Bronchial epithelial cell (primary cell): ENCODE measurements around the gene SCFD2. TPM values are rescaled to one million over a fixed set of nuclear protein-coding genes. Genes with fewer than 3 reads are reported as not detected.

Experiments
- DNase-seq: peaks from one replicate; pipeline ENCODE4 v3.0.0-alpha.2; 2010; ENCODE audit warnings: low read depth
- FAIRE-seq: peaks from 2 replicates; lab custom pipeline; 2011; peaks lifted over from hg19 to GRCh38; lab: Jason Lieb, UNC
- H3K27me3 ChIP-seq: 2 replicates; pipeline ENCODE4 v1.5.1; 2011; ENCODE audit warnings: low read length; ENCODE audit not compliant: control insufficient read depth, insufficient read depth
- H3K36me3 ChIP-seq: 2 replicates; pipeline ENCODE4 v1.5.1; 2011; ENCODE audit warnings: low read length; ENCODE audit not compliant: control insufficient read depth, insufficient read depth
- H3K4me3 ChIP-seq: 2 replicates; pipeline ENCODE4 v1.5.1; 2011; ENCODE audit warnings: mild to moderate bottlenecking, low read depth, low read length, control low read depth
- CTCF ChIP-seq: IDR thresholded peaks from 2 replicates; pipeline ENCODE4 v1.5.1; 2011; ENCODE audit warnings: mild to moderate bottlenecking, moderate library complexity, low read length, control low read depth, inconsistent platforms; ENCODE audit not compliant: insufficient read depth, severe bottlenecking
- total RNA-seq: library from RNA; depleted of rRNA; stranded (reverse); fragments of >200 nt; gene quantifications from 2 replicates; pipeline ENCODE4 v1.2.1, GENCODE V29; 2014

The SCFD2 gene
- total RNA-seq, 1 donor from 2014 or later: 21.9 TPM

DNA sequence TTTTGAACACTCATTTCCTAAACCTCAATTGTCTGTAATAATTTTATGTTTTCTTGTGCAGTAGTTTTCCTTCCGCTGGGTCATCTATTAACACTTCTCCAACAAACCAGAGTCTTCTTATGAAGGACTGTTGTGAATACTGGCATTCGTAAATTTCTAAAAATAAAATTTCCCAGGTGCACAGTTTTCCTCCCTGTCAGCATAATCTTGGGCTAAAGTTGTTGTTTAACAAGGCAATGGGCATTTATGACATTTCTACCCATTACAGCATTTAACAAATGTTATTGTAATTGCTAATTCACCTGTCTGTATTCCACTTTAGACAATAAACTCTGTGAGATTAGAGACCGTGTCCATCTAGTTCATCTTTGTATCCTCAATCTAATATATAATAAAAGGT is 1.2 kb downstream of the SCFD2 start:
- Histone ChIP-seq H3K4me3 (peak overlapping the region; percentile 83), H3K27me3 (no peaks in the 10 kb centered on the region), H3K36me3 (no peaks in the 10 kb centered on the region)
- TF ChIP-seq CTCF: no peak
- DNase-seq: no peak
- FAIRE-seq: no peak

- Histone ChIP-seq H3K27me3 (no peaks in the 10 kb centered on the region), H3K4me3 (no peak overlapping the region), H3K36me3 (no peaks in the 10 kb centered on the region)
- DNase-seq (no peak), FAIRE-seq (no peak)
- TF ChIP-seq CTCF: no peak
Measured at GRCh38 chr4:53362093-53362492, 3.8 kb downstream of the SCFD2 start.

- Histone ChIP-seq H3K27me3 (no peaks in the 10 kb centered on the region), H3K36me3 (no peaks in the 10 kb centered on the region), H3K4me3 (no peak overlapping the region)
- no peak for TF ChIP-seq CTCF
- DNase-seq (no peak), FAIRE-seq (no peak)
Measured at GRCh38 chr4:53361451-53361850, 4.4 kb downstream of the SCFD2 start.

DNA sequence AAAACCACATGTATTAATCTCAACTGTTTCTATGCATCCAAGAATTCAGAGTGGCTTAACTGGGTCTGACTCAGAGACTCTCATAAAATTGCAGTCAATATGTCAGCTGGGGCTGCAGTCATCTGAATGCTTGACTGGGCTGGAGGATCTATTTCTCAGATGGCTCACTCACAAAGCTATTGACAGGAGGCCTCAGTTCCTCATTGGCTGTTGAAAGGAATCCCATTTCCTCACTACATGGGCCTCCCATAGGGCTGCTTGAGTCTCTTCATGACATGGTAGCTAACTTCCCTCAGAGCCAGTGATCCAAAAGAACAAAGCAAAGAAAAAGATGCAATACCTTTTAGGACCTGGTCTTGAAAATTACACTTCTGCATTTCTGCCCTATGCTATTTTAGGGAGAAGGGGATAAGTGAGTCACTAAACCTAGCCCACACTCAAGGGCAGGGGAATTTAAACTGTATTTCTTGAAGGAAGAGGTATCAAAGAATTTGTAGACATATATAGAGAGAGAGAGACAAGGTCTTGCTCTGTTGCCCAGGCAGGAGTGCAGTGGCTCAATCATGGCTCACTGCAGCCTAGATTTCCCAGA is 9.8 kb downstream of the SCFD2 start:
- Histone ChIP-seq H3K4me3 (no peak overlapping the region), H3K36me3 (peaks cover 2% of the 10 kb centered on the region), H3K27me3 (no peaks in the 10 kb centered on the region)
- DNase-seq (no peak), FAIRE-seq (no peak)
- TF ChIP-seq CTCF: no peak

GRCh38 chr4:53354012-53354722 is 11.7 kb downstream of the SCFD2 start:
- DNase-seq (no peak), FAIRE-seq (no peak)
- H3K4me3 ChIP-seq: no peak overlapping the region
- TF ChIP-seq CTCF: no peak
- H3K36me3 ChIP-seq: peaks cover 2% of the 10 kb centered on the region
- H3K27me3 ChIP-seq: no peaks in the 10 kb centered on the region

GRCh38 chr4:53349091-53349491 is 16.8 kb downstream of the SCFD2 start:
- no peak for DNase-seq
- TF ChIP-seq CTCF: no peak
- Histone ChIP-seq H3K27me3 (no peaks in the 10 kb centered on the region), H3K36me3 (peaks cover 2% of the 10 kb centered on the region), H3K4me3 (no peak overlapping the region)
- FAIRE-seq: no peak
